ENCODE measurements around the gene ZNF532.
"Not testable (repeated sequence)": the region's sequence is repeated elsewhere in the genome, so short reads cannot be mapped to it uniquely, and the experiment has no call there.

Gene ZNF532, protein sequence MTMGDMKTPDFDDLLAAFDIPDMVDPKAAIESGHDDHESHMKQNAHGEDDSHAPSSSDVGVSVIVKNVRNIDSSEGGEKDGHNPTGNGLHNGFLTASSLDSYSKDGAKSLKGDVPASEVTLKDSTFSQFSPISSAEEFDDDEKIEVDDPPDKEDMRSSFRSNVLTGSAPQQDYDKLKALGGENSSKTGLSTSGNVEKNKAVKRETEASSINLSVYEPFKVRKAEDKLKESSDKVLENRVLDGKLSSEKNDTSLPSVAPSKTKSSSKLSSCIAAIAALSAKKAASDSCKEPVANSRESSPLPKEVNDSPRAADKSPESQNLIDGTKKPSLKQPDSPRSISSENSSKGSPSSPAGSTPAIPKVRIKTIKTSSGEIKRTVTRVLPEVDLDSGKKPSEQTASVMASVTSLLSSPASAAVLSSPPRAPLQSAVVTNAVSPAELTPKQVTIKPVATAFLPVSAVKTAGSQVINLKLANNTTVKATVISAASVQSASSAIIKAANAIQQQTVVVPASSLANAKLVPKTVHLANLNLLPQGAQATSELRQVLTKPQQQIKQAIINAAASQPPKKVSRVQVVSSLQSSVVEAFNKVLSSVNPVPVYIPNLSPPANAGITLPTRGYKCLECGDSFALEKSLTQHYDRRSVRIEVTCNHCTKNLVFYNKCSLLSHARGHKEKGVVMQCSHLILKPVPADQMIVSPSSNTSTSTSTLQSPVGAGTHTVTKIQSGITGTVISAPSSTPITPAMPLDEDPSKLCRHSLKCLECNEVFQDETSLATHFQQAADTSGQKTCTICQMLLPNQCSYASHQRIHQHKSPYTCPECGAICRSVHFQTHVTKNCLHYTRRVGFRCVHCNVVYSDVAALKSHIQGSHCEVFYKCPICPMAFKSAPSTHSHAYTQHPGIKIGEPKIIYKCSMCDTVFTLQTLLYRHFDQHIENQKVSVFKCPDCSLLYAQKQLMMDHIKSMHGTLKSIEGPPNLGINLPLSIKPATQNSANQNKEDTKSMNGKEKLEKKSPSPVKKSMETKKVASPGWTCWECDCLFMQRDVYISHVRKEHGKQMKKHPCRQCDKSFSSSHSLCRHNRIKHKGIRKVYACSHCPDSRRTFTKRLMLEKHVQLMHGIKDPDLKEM (N-terminal part only)

DNA sequence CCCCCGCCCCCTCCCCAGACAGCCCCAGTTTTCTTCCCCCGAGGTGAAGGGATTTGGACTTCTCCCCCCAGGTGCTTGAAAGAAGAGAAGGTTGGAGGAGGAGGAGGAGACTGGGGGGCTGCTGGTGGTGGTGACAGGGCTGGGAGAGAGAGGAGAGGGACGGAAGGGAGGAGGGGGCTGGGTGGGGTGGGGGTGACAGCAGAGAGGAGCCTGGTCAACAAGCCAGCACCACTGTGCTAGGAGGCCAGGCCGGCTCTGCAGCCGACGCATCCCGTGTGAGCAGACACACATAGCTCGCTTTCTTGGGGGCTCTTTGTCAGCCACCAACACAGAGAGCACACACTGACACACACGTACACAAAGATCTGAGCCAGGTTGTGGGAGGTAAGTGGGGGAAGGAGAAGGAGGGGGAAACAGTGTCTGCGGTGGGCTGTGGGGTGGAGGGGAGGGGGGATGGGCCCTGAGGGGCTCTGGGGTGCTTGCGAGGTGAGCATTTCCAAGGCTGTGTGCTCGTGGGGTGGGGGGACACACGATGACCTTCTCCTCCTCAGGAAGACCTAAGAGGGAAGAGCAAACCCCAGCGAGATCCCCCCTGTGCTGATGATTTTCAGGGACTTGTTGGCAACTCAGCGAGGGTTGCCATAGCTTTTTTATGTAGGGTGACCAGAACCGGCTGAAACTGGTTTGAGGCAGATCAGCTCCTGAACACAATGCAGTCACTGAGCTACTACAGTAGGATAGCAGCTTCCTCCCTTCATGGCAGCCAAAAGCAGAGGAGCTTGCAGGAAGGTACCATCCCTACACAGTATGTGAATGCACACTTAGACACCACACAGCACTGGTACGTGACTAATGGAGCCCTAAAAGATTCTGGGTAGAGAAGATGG lies at the start of gene ZNF532:
ZNF532 (plus strand) TSS at position 732 of the 887 bp plus-strand sequence. CDS start 53,411 bp downstream, outside the sequence.
- DNase-seq: peak; percentile 73

DNA sequence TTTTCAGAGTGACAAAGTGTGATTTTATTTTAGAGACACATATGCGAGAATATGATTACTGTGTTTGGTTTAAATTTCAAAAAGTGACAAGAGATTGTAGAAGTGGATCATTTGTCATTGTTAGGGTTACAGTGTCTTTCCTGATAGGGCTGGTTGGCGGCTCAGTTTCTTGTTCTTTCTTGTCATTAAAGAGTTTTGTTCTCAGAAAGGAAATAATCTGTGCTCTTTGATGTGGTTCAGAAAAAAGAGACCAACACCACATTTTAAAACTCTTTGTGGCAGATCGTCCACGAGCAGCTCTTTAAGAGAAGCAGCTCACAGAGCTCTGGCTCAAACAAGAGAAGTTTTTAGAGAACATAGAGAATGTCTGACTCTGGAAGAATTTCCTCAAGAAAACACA lies 45.6 kb upstream of the ZNF532 start:
- DNase-seq: no peak

DNA sequence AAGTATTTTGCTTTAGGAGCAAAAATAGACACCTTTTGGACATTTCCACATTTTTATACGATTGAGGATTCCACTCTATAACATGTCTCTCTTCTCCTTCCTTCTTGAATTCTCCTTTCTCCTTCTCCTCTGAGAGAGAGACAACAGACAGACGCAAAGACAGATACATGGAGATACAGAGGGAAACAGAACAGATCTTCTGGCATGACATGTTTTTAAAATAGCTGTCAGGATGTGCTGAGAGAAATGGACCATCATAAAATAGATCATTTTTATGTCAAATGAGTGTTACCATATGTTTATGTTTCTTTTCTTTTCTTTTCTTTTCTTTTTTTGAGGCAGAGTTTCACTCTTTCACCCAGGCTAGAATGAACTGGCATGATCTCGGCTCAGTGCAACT lies 44.4 kb upstream of the ZNF532 start:
- DNase-seq: no peak

DNA sequence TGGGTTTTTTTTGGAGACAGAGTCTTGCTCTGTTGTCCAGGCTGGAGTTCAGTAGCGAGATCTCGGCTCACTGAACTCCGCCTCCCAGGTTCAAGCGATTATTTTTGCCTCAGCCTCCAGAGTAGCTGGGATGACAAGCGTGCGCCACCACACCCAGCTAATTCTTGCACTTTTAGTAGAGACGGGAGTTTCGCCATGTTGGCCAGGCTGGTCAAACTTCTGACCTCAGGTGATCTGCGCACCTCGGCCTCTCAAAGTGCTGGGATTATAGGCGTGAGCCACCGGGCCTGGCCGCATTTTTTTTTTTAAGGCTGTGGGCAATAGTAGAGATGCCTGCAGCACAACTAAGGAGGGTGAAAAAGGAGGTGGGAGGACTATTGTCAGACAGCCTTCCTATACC lies 41.7 kb upstream of the ZNF532 start:
- DNase-seq: no peak

DNA sequence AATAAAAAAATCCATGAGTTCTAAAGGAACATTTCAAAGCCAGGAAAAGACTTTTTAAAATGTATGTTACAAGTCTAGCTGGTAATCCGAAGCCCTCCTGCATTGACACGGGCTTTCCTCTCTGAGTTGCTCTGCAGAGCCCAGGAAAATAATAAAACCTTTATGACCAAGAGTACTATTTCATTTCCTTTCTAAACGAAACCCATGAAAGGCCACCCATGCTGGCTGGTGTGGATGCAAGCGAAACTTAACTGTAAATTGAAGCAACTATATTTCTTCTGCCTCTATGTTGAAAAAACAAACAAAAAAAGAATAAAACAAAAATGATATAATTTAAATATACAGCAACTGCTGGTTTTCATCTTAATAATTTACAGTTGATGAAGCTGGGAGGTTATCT lies 41.3 kb upstream of the ZNF532 start:
- no peak for DNase-seq

DNA sequence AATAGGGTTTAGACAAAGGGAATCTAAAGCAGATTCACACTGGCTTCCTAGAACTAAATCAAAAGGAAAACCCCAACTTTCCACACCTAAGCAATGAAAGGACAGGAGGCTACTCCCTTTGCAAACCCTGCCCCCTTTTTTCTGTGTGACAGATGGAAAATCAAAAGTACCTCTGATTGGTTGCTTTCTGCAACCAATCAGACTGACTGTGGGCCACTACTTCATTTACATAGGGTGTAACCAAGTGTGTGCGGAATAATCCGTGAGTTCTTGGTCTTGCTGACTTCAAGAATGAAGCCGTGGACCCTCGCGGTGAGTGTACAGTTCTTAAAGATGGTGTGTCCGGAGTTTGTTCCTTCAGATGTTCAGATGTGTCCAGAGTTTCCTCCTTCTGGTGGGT lies 37.8 kb upstream of the ZNF532 start:
- DNase-seq: not testable (repeated sequence)

DNA sequence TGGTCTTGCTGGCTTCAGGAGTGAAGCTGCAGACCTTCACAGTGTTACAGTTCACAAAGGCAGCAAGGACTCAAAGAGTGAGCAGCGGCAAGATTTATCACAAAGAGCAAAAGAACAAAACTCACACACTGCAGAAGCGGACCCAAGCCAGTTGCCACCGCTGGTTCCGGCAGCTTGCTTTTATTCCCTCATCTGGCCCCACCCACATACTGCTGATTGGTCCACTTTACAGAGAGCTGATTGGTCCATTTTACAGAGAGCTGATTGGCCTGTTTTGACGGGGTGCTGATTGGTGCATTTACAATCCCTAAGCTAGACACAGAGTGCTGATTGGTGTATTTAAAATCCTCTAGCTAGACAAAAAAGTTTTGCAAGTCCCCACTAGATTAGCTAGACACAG lies 37.2 kb upstream of the ZNF532 start:
- no peak for DNase-seq

DNA sequence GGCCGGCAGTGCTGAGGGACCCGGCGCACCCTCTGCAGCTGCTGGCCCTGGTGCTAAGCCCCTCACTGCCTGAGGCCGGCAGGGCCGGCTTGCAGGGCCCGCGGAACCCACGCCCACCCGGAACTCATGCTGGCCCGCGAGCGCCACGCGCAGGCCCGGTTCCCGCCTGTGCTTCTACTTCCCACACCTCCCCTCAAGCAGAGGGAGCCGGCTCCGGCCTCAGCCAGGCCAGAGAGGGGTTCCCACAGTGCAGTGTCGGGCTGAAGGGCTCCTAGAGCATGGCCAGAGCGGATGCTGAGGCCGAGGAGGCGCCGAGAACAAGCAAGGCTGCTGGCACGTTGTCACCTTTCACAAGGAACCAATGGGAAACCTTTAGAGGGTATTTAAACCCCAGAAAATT lies 36.8 kb upstream of the ZNF532 start:
- DNase-seq: no peak

DNA sequence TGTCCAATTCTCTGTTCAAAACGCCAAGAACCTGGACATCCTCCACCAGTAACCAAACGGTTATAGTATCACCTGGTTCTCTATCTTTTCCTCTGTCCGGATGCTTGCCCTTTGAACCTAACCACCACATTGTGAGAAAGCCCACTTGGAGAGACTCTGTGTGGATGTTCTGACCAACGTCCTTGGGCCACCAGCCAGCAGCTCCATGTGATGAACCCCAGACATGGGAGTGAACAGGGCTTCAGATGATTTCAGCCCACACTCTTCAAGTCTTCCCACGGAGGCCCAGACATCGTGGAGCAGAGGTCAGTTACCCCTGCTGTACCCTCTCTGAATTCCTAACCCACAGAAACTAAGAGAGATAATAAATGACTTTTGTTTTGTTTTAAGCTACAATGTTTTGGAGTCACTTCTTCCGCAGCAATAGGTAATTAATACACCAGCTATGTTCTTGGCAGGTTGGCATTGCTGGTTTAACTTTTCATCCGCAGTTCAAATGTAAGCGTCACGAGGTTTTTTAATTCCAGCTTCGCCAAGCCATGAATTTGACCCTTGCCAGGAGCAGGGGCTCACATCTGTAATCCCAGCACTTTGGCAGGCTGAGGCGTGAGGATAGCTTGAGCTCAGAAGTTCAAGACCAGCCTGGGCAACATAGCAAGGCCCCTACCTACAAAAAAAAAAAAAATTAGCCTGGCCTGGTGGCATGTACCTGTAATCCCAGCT lies 36.1 kb upstream of the ZNF532 start:
- no peak for DNase-seq

DNA sequence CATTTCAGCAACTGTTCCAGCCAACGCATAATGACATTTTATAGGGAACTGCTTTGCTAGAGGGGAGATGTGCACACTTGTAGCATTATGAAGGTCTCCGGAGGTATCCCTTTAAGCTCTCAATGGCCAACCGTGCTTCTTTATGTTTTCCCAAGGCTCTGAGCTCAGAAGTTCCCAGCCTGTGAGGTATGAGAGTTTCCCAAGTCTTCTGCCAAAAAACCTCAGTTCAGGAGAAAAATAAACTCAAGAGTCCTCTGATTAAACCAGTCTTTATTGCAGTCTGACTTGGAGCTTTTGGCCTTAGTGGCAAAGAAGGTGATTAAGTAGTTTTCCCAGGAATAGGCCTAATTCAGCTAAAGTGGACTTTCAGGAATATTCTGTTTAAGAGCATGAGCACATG lies 35.4 kb upstream of the ZNF532 start:
- no peak for DNase-seq

DNA sequence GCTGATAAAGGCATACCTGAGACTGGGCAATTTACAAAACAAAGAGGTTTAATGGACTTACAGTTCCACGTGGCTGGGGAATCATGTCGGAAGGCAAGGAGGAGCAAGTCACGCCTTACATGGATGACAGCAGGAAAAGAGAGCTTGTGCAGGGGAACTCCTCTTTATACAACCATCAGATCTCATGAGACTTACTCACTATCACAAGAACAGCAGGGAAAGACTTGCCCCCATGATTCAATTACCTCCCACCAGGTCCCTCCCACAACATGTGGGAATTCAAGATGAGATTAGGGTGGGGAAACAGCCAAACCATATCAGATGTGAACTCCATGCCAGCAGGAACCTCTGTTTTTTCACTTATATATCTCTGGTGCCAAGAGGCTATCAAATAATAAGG lies 34.8 kb upstream of the ZNF532 start:
- DNase-seq: not testable (repeated sequence)

DNA sequence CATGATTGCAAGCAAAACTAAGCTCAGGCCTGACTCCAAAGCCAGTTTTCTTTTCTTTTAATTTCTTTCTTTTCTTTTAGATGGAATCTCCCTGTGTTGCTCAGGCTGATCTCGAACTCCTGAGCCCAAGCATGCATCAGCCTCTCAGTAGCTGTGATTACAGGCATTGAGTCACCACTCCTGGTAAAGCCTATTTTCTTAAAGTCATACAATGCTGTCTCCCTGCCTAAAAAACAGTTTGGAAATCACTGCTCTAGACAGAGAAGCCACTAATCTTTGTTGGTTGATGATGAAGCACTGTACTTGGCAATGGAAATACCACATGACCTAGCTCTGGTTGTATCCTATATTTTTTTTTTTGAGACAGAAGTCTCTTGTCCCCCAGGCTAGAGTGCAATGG lies 33.1 kb upstream of the ZNF532 start:
- no peak for DNase-seq

DNA sequence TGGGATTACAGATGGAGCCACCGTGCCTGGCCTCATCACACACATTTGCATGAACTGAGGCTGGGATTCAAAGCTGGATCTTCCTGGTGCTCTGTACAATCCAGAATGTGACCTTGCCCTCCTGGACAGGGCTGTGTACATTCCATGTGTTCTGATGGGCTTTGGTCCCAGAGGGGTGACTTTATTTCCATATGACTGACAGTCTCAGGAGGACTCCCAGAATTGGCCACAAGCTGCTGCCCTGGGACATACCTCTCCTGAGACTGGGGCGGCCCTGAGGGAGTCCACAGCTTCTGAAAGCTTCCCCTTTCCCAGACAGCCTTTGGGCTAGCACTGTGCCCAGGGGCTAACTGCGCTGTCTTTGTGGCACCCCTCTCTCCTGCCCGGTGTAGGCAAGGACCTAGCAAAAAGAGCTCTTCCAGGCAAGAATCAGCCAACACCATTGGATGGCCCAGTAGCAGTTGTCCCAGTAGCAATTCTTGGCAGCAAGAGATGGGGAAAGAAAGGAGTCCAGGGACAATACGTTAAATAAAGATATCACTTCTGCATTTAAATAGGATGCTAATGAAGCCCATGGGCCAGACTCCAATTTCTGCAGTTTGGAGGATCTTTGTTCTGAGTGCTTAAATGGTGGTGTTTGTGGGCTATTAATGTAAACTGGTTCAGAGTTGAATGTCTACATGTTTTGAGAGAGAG lies 26.4 kb upstream of the ZNF532 start:
- DNase-seq: no peak

DNA sequence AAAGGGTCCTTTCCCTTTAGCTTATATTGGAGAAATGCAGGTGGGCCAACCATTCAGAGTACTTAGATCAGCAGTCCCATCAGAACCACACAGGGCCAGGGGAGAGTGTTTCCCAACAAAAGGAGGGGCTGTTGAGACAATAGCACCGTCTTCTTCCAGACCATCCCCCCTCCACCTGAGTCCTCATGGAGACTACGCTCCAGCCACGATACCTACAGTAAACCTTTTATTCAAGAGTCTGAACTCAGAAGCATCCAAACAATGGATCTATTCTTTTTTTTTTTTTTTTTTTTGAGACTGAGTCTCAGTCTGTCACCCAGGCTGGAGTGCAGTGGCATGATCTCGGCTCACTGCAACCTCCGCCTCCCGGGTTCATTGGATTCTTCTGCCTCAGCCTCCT lies 25.7 kb upstream of the ZNF532 start:
- no peak for DNase-seq

DNA sequence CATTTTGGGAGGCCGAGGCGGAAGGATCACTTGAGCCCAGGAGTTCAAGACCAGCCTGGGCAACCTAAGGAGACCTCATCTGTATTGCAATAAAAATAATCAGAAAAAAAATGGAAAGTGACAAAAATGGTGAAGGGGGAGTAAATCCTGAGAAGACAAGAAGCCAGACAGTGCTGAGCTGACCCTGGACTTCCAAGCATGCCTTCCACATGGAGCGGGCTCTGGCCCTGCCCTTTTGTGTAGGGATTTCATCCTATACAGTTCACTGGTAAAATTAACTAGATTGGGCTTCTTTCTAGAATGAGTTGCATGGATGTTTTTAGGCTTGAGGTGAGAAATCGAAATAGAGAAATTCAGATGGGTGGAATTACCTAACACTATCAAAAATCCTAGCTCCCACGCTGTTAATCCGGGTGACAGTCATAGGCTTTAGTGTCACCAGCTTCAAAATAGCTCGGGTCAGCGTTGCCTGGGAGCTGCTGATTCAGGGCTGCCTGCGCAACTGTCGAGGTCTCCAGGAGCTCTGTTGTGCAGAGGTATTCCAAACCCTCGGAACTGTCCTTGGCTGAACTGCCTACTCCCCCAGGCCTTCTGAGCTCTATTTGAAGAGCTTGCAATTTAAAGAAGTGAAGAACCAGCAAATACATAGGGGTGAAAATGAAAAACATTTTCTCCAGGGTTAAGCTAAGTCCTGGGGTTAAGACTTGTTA lies 21.5 kb upstream of the ZNF532 start:
- peak; percentile 96 for DNase-seq

DNA sequence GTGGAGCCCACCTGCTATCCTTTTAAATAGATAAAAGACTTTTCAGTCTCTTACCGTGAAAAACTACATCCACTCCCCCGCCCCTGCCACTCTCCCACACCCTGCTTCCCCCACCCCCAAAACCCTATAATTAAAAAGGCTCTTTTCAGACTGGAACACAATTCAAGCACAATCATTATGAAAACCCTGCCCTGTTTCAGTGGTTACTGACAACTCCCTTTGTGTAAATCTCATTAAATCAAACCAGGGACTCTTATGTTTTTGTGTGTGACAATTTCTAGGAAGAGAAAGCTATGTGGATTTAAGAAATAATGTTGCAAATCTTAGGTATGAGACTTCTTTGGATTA lies 21.0 kb upstream of the ZNF532 start:
- DNase-seq: peak; percentile 96

DNA sequence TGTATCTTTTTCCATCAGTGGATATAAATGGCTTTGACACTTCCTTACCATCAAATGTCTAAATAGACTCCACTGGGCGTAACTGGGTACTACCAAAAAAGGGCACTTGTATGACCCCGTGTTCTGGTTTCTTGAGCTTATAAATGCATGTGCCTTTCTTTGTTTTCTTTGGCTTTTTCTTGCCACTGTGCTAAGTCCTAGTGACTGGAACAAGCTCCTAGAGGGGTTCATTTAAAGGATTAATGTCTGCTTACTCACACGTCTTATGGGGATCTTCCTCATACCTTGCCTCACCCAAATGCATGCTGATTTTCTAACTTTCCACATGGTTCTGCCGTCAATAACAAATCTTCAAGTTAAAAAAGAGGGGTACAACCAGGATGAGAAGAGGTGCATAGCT lies 19.8 kb upstream of the ZNF532 start:
- DNase-seq: no peak

DNA sequence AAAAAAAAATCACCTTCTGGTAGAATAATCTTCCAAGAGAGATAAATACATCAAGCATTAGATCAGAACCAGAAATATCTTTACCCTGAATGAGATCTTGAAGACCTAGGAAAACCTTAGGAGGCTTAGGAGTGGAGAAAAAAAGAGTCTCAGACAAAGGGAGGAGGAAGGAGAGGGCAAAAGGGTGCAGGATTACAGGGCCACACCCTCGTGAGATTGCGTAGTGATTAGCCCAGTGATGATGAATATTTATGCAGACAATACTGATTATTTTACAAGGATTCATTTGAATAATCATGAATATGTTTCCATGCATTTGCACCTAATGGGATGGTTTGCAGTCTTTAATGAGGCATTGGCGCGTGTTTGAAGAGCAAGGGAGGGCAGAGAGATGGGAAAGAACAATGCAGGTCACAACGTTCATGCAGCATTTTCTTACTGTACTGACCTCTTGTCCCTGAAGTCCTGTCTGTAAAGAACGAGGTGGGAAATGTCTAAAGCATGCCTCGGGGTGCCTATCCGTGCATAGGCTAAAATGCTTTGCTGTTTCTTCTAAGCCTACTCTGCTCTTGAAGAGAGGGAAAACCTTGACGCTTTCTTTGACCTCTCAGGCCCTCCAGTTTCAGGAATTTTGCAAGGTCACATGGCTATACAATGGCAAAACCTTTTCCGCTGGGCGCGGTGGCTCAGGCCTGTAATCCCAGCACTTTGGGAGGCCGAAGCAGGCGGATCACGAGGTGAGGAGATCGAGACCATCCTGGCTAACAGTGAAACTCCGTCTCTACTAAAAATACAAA lies 18.6 kb upstream of the ZNF532 start:
- DNase-seq: no peak

DNA sequence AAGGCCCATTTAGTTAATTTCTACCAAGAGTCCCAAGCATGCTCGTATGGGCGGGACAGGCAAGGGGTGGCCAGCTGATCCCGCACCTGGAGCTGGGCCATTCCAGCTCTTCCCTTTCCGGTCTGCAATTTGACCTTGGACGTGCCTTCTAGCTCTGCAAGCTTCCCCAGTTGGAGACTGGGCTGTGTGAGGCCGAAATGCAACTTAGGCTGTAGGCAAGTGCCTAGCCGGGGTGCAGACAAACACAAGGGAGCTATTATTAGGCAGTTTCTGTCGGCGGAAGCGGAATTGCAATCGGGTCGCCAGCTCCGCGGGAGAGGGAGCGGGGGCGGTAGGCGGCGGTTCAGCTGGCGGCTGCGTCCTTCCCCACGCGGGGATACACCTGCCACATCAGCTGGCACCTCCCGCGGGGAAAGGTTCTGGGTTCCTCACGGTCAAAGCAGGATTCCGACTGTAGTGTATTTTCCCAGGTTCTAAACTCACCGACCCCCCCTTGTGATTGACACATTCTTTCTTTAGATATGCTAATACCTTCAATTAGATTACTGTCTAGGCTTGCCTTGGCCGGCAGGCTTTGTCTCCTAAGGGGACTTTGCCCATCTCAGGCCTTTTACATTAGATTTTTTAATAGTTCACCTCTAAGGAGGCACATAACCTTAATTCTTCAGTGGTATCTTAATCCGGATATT lies 17.1 kb upstream of the ZNF532 start:
- DNase-seq: no peak

Measured in NCI-H1417 treated with DMSO at 0.1 percent for 48 hours (cell line).